Subcutaneous abdominal adipose tissue (tissue), 5 donors: Measurements from ENCODE around the gene PCDH9.
A peak's percentile ranks its signal among the peaks of the same experiment; 100 is the strongest.

Source experiments
- H3K27ac ChIP-seq: one replicate; pipeline ENCODE4 v1.7.0; 2013; ENCODE audit warnings: low read depth, mild to moderate bottlenecking, inconsistent platforms, low read length, moderate library complexity
- H3K27me3 ChIP-seq, 5 donors: one replicate each; pipeline ENCODE4 v1.7.0; 2013; ENCODE audit warnings: low read length in 5 of 5, inconsistent platforms in 1 of 5; ENCODE audit not compliant: control insufficient read depth in 5 of 5, insufficient read depth in 4 of 5
- H3K36me3 ChIP-seq, 5 donors: one replicate each; pipeline ENCODE4 v1.7.0; 2013; ENCODE audit warnings: low read length in 5 of 5; ENCODE audit not compliant: control insufficient read depth in 5 of 5, insufficient read depth in 5 of 5
- H3K4me1 ChIP-seq, 5 donors: one replicate each; pipeline ENCODE4 v1.7.0; 2013; ENCODE audit warnings: low read length in 5 of 5, mild to moderate bottlenecking in 3 of 5, moderate library complexity in 1 of 5; ENCODE audit not compliant: control insufficient read depth in 5 of 5, insufficient read depth in 5 of 5
- H3K4me3 ChIP-seq, 5 donors: one replicate each; pipeline ENCODE4 v1.7.0; 2013; ENCODE audit warnings: low read length in 5 of 5, low read depth in 1 of 5
- H3K9ac ChIP-seq, 5 donors: one replicate each; pipeline ENCODE4 v1.7.0; 2013; ENCODE audit warnings: low read length in 5 of 5, mild to moderate bottlenecking in 4 of 5, moderate library complexity in 3 of 5
- H3K9me3 ChIP-seq, 5 donors: one replicate each; pipeline ENCODE4 v1.7.0; 2013; ENCODE audit warnings: low read length in 5 of 5; ENCODE audit not compliant: control insufficient read depth in 5 of 5
- donor health status: healthy.
- donor health status: healthy.
- donor health status: healthy.
- donor health status: healthy.
- donor health status: healthy.

The PCDH9 gene

GRCh38 chr13:67224148-67224846 lies 5.8 kb downstream of the PCDH9 start:
- Histone ChIP-seq H3K9ac (peak overlapping the region in 3 of 5 donors; percentile 5 to 70 (median 48)), H3K36me3 (no peaks in the 10 kb centered on the region), H3K4me1 (peaks cover 2 to 65% (median 41%) of the 10 kb centered on the region in 5 donors)

GRCh38 chr13:67223742-67224141 lies 6.4 kb downstream of the PCDH9 start:
- Histone ChIP-seq H3K4me3 (peak overlapping the region; percentile 45 to 65 (median 61)), H3K9ac (peak overlapping the region in 3 of 5 donors; percentile 5 to 70 (median 48)), H3K36me3 (no peaks in the 10 kb centered on the region), H3K27ac (peak overlapping the region; percentile 42), H3K9me3 (no peaks in the 10 kb centered on the region), H3K4me1 (peaks cover 2 to 60% (median 37%) of the 10 kb centered on the region in 5 donors), H3K27me3 (no peaks in the 10 kb centered on the region)

More at GRCh38 chr13:67224148-67224846, 5.8 kb downstream of the PCDH9 start:
- Histone ChIP-seq H3K27me3 (no peaks in the 10 kb centered on the region), H3K27ac (peak overlapping the region; percentile 42), H3K9me3 (no peaks in the 10 kb centered on the region), H3K4me3 (peak overlapping the region; percentile 45 to 65 (median 61))

DNA sequence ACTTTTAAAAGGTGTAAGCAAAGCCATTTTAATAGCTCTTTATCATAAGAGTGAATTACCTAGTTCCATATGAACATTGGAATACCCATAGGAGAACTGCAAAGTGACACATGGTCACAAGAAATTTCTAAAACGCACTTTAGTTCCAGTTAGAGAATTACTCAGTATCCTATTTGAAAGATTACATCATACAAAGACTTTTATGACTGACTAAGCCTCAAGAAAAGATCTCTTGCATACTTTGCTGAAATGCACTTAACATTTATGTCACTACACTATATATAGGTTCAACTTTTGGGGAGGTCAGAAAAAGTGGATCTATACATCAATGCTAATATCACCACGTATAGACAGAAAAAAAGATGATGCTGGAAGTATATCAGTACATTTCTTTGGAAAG lies 7.1 kb downstream of the PCDH9 start:
- H3K4me1 ChIP-seq, result peaks cover 2 to 53% (median 29%) of the 10 kb centered on the region in 5 donors
- H3K27me3 ChIP-seq, result no peaks in the 10 kb centered on the region
- peak overlapping the region in 2 of 5 donors; percentile 23 to 70 for H3K9ac ChIP-seq
- no peaks in the 10 kb centered on the region for H3K9me3 ChIP-seq
- H3K36me3 ChIP-seq, result no peaks in the 10 kb centered on the region
- H3K27ac ChIP-seq, result peak overlapping the region; percentile 42
- H3K4me3 ChIP-seq, result no peak overlapping the region

DNA sequence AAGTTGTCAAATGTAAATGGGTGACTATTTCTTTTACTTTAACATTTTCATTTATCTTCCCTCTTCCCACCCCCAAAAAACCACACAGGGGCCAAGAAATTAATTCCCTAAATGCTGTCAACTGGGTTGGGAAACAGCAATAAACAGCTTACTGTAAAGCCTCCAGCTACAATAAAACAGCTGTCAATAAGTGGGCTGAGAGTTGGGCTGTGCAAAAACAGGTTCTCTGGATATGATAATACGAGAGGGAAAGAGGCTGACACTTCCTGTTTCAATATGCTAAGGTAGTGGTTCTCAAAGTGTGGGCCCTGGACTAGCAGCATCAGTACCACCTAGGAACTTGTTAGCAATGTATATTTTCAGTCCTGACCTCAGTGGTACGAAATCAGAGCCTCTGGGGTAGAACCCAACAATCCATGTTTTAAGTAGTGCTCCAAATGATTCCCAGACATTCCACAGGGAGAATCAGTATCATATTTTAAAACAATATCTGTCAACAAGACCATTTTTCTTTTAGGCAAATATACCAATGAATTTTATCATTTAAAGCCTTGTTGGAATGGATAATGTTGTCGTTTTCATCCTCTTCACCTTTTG lies 8.4 kb downstream of the PCDH9 start:
- H3K4me3 ChIP-seq, result peak overlapping the region in 2 of 5 donors; percentile 34 to 41

DNA sequence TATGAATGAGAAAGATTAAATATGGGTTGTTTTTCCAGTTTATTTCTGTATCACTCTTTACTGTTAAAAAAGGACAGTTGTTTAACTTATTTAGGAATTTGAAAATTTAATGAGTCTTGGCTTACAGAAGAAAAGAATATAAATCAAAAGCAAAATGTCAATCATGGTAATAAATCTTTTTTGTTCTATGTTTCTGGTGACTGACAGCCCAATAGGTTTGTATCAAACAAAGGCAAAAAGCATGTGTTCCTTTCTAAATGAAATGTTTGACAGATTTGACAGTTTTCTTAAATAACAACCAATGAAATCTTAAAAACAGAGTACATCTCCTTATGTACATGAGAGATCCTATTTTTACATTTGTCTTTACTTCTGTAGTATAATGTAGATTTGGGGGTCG lies 11.0 kb downstream of the PCDH9 start:
- Histone ChIP-seq H3K9me3 (no peaks in the 10 kb centered on the region), H3K27me3 (no peaks in the 10 kb centered on the region), H3K27ac (no peak overlapping the region), H3K4me1 (peaks cover 0 to 21% (median 1%) of the 10 kb centered on the region in 5 donors), H3K36me3 (no peaks in the 10 kb centered on the region), H3K4me3 (no peak overlapping the region), H3K9ac (no peak overlapping the region)

More for the DNA sequence above, 8.4 kb downstream of the PCDH9 start:
- H3K36me3 ChIP-seq, result no peaks in the 10 kb centered on the region
- H3K9ac ChIP-seq, result peak overlapping the region in 2 of 5 donors; percentile 36 to 60
- H3K4me1 ChIP-seq, result peaks cover 0 to 44% (median 17%) of the 10 kb centered on the region in 5 donors
- H3K27ac ChIP-seq, result peak overlapping the region; percentile 2
- H3K9me3 ChIP-seq, result no peaks in the 10 kb centered on the region
- H3K27me3 ChIP-seq, result no peaks in the 10 kb centered on the region

- no peaks in the 10 kb centered on the region for H3K9me3 ChIP-seq
- H3K4me3 ChIP-seq, result no peak overlapping the region
- H3K36me3 ChIP-seq, result no peaks in the 10 kb centered on the region
- H3K27ac ChIP-seq, result peak overlapping the region; percentile 18
- no peaks in the 10 kb centered on the region for H3K27me3 ChIP-seq
- H3K4me1 ChIP-seq, result peaks cover 0 to 16% (median 0%) of the 10 kb centered on the region in 5 donors
- H3K9ac ChIP-seq, result no peak overlapping the region
These were observed 12.3 kb downstream of the PCDH9 start for GRCh38 chr13:67217880-67218279.

DNA sequence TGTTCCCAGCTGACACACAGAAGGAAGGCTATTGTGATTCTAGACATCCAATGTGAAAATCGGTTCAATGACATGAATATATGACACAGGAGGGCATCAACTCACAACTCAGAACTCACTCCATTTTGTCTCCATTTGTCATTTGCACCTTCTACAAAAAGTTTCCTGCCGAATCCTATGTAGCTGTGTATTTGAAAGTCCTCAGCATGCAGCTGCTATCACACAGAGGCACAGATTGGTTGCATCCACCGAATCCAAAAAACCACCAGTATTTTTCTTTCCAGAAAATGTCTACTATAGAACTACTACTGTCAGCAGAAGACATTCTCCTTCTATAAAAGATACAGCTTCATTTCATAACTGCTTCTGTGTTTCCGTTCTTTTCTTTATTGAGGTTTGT lies 13.3 kb downstream of the PCDH9 start:
- peaks cover 0 to 12% (median 0%) of the 10 kb centered on the region in 5 donors for H3K4me1 ChIP-seq
- H3K9ac ChIP-seq, result no peak overlapping the region
- no peak overlapping the region for H3K4me3 ChIP-seq
- H3K36me3 ChIP-seq, result no peaks in the 10 kb centered on the region
- no peaks in the 10 kb centered on the region for H3K27me3 ChIP-seq
- no peak overlapping the region for H3K27ac ChIP-seq
- H3K9me3 ChIP-seq, result no peaks in the 10 kb centered on the region

DNA sequence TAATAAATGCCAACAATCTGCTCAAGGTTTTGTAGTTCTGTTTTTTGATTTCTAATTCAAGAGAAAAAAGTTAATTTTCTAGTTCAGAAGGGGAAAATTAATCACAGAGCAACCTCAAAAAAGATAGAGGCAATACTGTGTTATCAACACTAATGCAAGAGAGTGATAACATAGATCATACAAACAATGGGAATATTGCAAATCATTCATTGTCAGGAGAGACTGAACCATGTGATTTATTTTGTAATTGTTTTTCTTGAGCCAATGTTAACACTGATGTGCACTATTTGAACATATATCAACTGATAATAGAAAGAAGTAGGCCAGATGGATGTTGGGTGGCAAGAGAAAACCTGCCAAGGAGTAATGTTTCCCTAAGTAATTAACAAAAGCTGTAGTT lies 19.9 kb downstream of the PCDH9 start:
- Histone ChIP-seq H3K27ac (no peak overlapping the region), H3K4me3 (no peak overlapping the region), H3K9me3 (no peaks in the 10 kb centered on the region), H3K9ac (no peak overlapping the region), H3K4me1 (no peaks in the 10 kb centered on the region), H3K27me3 (no peaks in the 10 kb centered on the region), H3K36me3 (no peaks in the 10 kb centered on the region)

DNA sequence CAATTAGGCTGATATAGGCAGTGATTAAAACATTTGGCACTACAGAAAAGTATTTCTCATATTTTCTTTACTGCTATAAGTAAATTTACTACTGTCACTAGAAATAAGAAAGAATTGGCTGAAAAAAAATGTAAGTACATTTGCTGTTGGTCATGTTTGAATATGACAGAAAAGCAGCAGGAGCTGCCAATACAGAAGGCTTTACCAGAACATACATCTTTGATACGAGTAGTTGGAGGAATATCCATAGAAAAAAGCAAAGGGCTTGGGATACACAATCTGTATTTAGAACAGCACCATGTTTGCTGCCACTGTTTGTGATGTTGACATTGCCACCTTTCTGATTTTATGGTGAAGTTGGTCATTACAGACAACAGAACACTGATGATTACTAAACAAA lies 21.6 kb downstream of the PCDH9 start:
- peaks cover 0 to 4% (median 0%) of the 10 kb centered on the region in 5 donors for H3K4me1 ChIP-seq
- no peak overlapping the region for H3K9ac ChIP-seq
- no peaks in the 10 kb centered on the region for H3K36me3 ChIP-seq
- H3K27me3 ChIP-seq, result no peaks in the 10 kb centered on the region
- no peaks in the 10 kb centered on the region for H3K9me3 ChIP-seq
- H3K27ac ChIP-seq, result no peak overlapping the region
- H3K4me3 ChIP-seq, result no peak overlapping the region

- Histone ChIP-seq H3K36me3 (no peaks in the 10 kb centered on the region), H3K4me3 (no peak overlapping the region), H3K4me1 (peaks cover 0 to 4% (median 0%) of the 10 kb centered on the region in 5 donors), H3K27ac (no peak overlapping the region), H3K9ac (no peak overlapping the region), H3K9me3 (no peaks in the 10 kb centered on the region), H3K27me3 (no peaks in the 10 kb centered on the region)
These were observed 25.4 kb downstream of the PCDH9 start for GRCh38 chr13:67204764-67205163.
